Muscle of back (tissue), 11 donors: Measurements from ENCODE around the gene NXPH4. TPM values are rescaled to one million over a fixed set of nuclear protein-coding genes. Genes with fewer than 3 reads are reported as not detected.

Experiments used
- DNase-seq, 3 donors: peaks; one replicate each; pipeline versions ENCODE4 v3.0.0 to v3.0.0-alpha.2; 2013
- polyA plus RNA-seq, 10 donors: library from polyadenylated mRNA; unstranded; fragments of 120-200 nt; gene quantifications; one replicate each; pipeline ENCODE4 v1.2.1, GENCODE V29; 2013; ENCODE audit not compliant: insufficient read length in 10 of 10

Gene NXPH4
- polyA plus RNA-seq, 10 donors, result 1.7 to 5.1 (median 2.1) TPM

- peak in 1 of 3 donors; percentile 19 for DNase-seq
These were observed 14.0 kb downstream of the NXPH4 start for GRCh38 chr12:57230381-57231155.

GRCh38 chr12:57231276-57232021 is 14.9 kb downstream of the NXPH4 start:
- no peak for DNase-seq

- no peak for DNase-seq
These were observed 15.7 kb downstream of the NXPH4 start for GRCh38 chr12:57232156-57232756.

- no peak for DNase-seq
These were observed 17.0 kb downstream of the NXPH4 start for GRCh38 chr12:57233357-57234232.

- DNase-seq, result no peak
These were observed 17.6 kb downstream of the NXPH4 start for GRCh38 chr12:57234233-57234570.

- no peak for DNase-seq
These were observed 18.0 kb downstream of the NXPH4 start for GRCh38 chr12:57234571-57235016.

- peak in 1 of 3 donors; percentile 68 for DNase-seq
These were observed 18.6 kb downstream of the NXPH4 start for GRCh38 chr12:57235017-57235727.

GRCh38 chr12:57235728-57236131 is 19.1 kb downstream of the NXPH4 start:
- no peak for DNase-seq

- no peak for DNase-seq
These were observed 19.8 kb downstream of the NXPH4 start for GRCh38 chr12:57236201-57236924.

GRCh38 chr12:57236925-57237595 is 20.5 kb downstream of the NXPH4 start:
- DNase-seq, result peak in 1 of 3 donors; percentile 67

GRCh38 chr12:57237596-57237931 is 21.0 kb downstream of the NXPH4 start:
- no peak for DNase-seq

GRCh38 chr12:57237932-57238853 is 21.6 kb downstream of the NXPH4 start:
- DNase-seq, result peak in 1 of 3 donors; percentile 59

- peak; percentile 88 to 95 (median 92) for DNase-seq
These were observed 22.4 kb downstream of the NXPH4 start for GRCh38 chr12:57238854-57239554.

- no peak for DNase-seq
These were observed 23.0 kb downstream of the NXPH4 start for GRCh38 chr12:57239587-57240065.

GRCh38 chr12:57240066-57240921 is 23.7 kb downstream of the NXPH4 start:
- peak in 1 of 3 donors; percentile 81 for DNase-seq

GRCh38 chr12:57240926-57241401 is 24.4 kb downstream of the NXPH4 start:
- DNase-seq, result no peak
